ENCODE measurements around the gene COG7. TPM values are rescaled to one million over a fixed set of nuclear protein-coding genes. Genes with fewer than 3 reads are reported as not detected.

The COG7 gene
- polyA plus RNA-seq, 1 of the 3 experiments (the other 2 are of a cell fraction): 33.0 TPM

DNA sequence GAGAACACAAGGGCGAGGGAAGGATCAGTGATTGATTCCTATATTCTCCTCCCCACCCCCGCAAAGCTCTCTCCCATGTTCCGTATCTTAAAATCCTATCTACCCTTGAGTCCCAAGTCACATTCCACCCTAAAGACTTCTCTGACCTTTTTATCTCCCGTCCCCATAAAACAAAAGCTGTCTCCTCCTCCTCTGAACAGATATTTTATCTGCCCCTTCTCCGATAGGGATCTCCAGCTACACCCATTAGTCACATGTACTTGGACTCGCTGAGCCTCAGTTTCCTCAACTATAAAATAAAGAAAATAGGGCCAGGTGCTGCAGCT lies 44.5 kb upstream of the COG7 start:
- Histone ChIP-seq H3K79me2 (ENCODE audit: insufficient read depth) (peaks cover 63% of the 10 kb centered on the region), H3K9me2 (no peaks in the 10 kb centered on the region), H3K27ac (ENCODE audit: low read depth in 2 of 2, low read length in 1 of 2) (no peak overlapping the region), H2AFZ (ENCODE audit: low read depth) (no peak overlapping the region), H3K4me2 (no peak overlapping the region), H3K4me1 (ENCODE audit: control insufficient read depth in 1 of 2, insufficient read depth in 2 of 2, low read depth in 1 of 2, low read length in 1 of 2) (peaks cover 1 to 5% of the 10 kb centered on the region in 2 experiments; a peak in 1 of 4 replicates), H3K36me3 (replicated peaks in 1 of 2; ENCODE audit: control insufficient read depth in 1 of 2, insufficient read depth in 2 of 2, low read length in 1 of 2) (peaks cover 8 to 22% of the 10 kb centered on the region in 2 experiments), H4K20me1 (ENCODE audit: insufficient read depth) (peaks cover 54% of the 10 kb centered on the region), H3F3A (replicated peaks; ENCODE audit: insufficient read depth) (no peaks in the 10 kb centered on the region), H3K9ac (no peak overlapping the region), H3K9me3 (no peaks in the 10 kb centered on the region), H3K4me3 (ENCODE audit: low read depth in 2 of 2, low read length in 1 of 2) (no peak overlapping the region), H3K27me3 (ENCODE audit: insufficient read depth) (no peaks in the 10 kb centered on the region)
- ChIA-PET POLR2A (no interaction called here), CTCF (interaction anchor here (0.6 to 1.0 kb wide), 3 partner anchors 11 to 1422 kb away, joined by 3 to 4 read pairs (median 4); no protein-coding TSS in a partner anchor)
- no peak for DNase-seq
- TF ChIP-seq RXRA (IDR thresholded peaks at IDR 0.05; ENCODE audit: borderline replicate concordance, low read depth) (no peak), GATA2 (CRISPR knock-in tag; IDR thresholded peaks at IDR 0.05) (no peak), NFIC (IDR thresholded peaks at IDR 0.05; ENCODE audit: borderline replicate concordance) (no peak), GABPA (IDR thresholded peaks at IDR 0.05; ENCODE audit: low read depth) (no peak), SMC3 (IDR thresholded peaks at IDR 0.05; ENCODE audit: low read depth, low read length) (no peak), EP300 (IDR thresholded peaks at IDR 0.05; ENCODE audit: borderline replicate concordance in 1 of 2, low read depth in 1 of 2, low read length in 1 of 2) (no peak), JUND (IDR thresholded peaks at IDR 0.05) (no peak), MXI1 (IDR thresholded peaks at IDR 0.05; ENCODE audit: low read depth, low read length) (no peak), CHD2 (IDR thresholded peaks at IDR 0.05; ENCODE audit: low read length, partially characterized antibody) (no peak), TCF12 (IDR thresholded peaks at IDR 0.05) (no peak), TEAD4 (IDR thresholded peaks at IDR 0.05; ENCODE audit: borderline replicate concordance, insufficient read depth) (no peak)
- TF ChIP-seq, protein P1, sequence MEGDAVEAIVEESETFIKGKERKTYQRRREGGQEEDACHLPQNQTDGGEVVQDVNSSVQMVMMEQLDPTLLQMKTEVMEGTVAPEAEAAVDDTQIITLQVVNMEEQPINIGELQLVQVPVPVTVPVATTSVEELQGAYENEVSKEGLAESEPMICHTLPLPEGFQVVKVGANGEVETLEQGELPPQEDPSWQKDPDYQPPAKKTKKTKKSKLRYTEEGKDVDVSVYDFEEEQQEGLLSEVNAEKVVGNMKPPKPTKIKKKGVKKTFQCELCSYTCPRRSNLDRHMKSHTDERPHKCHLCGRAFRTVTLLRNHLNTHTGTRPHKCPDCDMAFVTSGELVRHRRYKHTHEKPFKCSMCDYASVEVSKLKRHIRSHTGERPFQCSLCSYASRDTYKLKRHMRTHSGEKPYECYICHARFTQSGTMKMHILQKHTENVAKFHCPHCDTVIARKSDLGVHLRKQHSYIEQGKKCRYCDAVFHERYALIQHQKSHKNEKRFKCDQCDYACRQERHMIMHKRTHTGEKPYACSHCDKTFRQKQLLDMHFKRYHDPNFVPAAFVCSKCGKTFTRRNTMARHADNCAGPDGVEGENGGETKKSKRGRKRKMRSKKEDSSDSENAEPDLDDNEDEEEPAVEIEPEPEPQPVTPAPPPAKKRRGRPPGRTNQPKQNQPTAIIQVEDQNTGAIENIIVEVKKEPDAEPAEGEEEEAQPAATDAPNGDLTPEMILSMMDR (IDR thresholded peaks at IDR 0.05): no peak
- 93% methylated on average over 6 of the region's 6 CpGs for WGBS (ENCODE audit: low lambda C conversion rate)

DNA sequence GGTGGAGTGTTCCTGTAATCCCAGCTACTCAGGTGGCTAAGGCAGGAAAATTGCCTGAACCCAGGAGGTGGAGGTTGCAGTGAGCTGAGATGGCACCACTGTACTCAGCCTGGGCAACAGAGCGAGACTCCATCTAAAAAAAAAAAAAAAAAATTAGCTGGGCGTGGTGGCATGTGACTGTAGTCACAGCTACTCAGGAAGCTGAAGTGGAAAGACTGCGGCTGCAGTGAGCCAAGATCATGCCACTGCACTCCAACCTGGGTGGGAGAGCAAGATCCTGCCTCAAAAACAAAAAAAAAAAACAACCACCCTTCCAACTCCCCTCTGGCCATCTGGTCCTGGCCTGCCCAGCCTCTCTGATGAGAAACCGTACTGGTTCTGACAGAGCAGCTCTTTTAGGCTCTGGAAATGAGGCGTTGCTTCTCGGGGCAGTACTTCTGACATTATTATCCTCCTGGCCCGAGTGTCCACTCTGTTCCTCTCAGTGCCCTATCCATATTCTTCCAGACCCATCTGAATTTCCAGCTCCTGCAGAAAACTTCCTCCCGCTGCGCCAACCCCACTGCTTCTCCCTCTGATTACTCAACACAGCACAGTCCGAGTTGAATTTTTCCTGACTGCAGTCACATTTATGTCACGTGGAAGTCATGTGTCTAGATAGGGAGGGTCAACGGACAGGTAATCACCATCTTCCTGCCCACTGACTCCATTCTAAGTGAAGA lies 44.0 kb upstream of the COG7 start:
- H2AFZ ChIP-seq (ENCODE audit: low read depth): no peak overlapping the region
- no peak overlapping the region for H3K4me2 ChIP-seq
- ChIA-PET POLR2A (no interaction called here), CTCF (interaction anchor here (0.7 to 1.0 kb wide), 2 partner anchors 12 to 1421 kb away, joined by 4 read pairs; no protein-coding TSS in a partner anchor)
- H3F3A ChIP-seq (replicated peaks; ENCODE audit: insufficient read depth): no peaks in the 10 kb centered on the region
- peaks cover 11 to 22% of the 10 kb centered on the region in 2 experiments for H3K36me3 ChIP-seq (replicated peaks in 1 of 2; ENCODE audit: control insufficient read depth in 1 of 2, insufficient read depth in 2 of 2, low read length in 1 of 2)
- no peaks in the 10 kb centered on the region for H3K9me3 ChIP-seq
- peaks cover 0 to 10% of the 10 kb centered on the region in 2 experiments; a peak in 1 of 4 replicates for H3K4me1 ChIP-seq (ENCODE audit: control insufficient read depth in 1 of 2, insufficient read depth in 2 of 2, low read depth in 1 of 2, low read length in 1 of 2)
- H3K27ac ChIP-seq (ENCODE audit: low read depth in 2 of 2, low read length in 1 of 2): peak overlapping the region in 1 of 2 experiments; percentile 22; a peak in 1 of 4 replicates
- peaks cover 58% of the 10 kb centered on the region for H3K79me2 ChIP-seq (ENCODE audit: insufficient read depth)
- H3K27me3 ChIP-seq (ENCODE audit: insufficient read depth): no peaks in the 10 kb centered on the region
- no peak for DNase-seq
- 73% methylated on average over 12 of the region's 12 CpGs for WGBS (ENCODE audit: low lambda C conversion rate)
- no peaks in the 10 kb centered on the region for H3K9me2 ChIP-seq
- TF ChIP-seq MEF2A (IDR thresholded peaks at IDR 0.05; ENCODE audit: borderline replicate concordance, low read depth): no peak
- TF ChIP-seq, protein P2, sequence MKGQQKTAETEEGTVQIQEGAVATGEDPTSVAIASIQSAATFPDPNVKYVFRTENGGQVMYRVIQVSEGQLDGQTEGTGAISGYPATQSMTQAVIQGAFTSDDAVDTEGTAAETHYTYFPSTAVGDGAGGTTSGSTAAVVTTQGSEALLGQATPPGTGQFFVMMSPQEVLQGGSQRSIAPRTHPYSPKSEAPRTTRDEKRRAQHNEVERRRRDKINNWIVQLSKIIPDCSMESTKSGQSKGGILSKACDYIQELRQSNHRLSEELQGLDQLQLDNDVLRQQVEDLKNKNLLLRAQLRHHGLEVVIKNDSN (IDR thresholded peaks at IDR 0.05; ENCODE audit: borderline replicate concordance, low read depth): peak; percentile 44; the same call in 1 of the 2 replicates
- no peak for TF ChIP-seq NFIC (IDR thresholded peaks at IDR 0.05; ENCODE audit: borderline replicate concordance)
- peaks cover 54% of the 10 kb centered on the region for H4K20me1 ChIP-seq (ENCODE audit: insufficient read depth)
- no peak overlapping the region for H3K9ac ChIP-seq
- no peak overlapping the region for H3K4me3 ChIP-seq (ENCODE audit: low read depth in 2 of 2, low read length in 1 of 2)
